Gastroesophageal sphincter (tissue), 4 donors: ENCODE data around the gene SLC6A3. TPM values are rescaled to one million over a fixed set of nuclear protein-coding genes. Genes with fewer than 3 reads are reported as not detected.

Experiments
- ATAC-seq: fragments of 150-250 bp; one replicate; pipeline ENCODE4 v1.9.1; 2016; ENCODE audit warnings: mild to moderate bottlenecking, moderate library complexity
- H3K27ac ChIP-seq, 4 donors: fragments of 200-600 bp; sonication (generic) in 3 of 4; 1 replicate in 3 of 4; 2 replicates in 1 of 4; pipeline ENCODE4 v1.5.1; 2016 to 2019
- H3K27me3 ChIP-seq: fragments of 200-600 bp; sonication (generic); one replicate; pipeline ENCODE4 v1.5.1; 2019
- H3K36me3 ChIP-seq, 2 donors: fragments of 200-600 bp; sonication (generic); one replicate each; pipeline ENCODE4 v1.5.1; 2019; ENCODE audit warnings: control low read depth in 1 of 2
- H3K4me1 ChIP-seq, 3 donors: fragments of 200-600 bp; sonication (generic); 1 replicate in 2 of 3; 2 replicates in 1 of 3; pipeline ENCODE4 v1.5.1; 2016 to 2019; ENCODE audit warnings: control low read depth in 2 of 3
- H3K4me3 ChIP-seq, 2 donors: fragments of 200-600 bp; sonication (generic); one replicate each; pipeline ENCODE4 v1.5.1; 2019; ENCODE audit warnings: mild to moderate bottlenecking in 1 of 2, moderate library complexity in 1 of 2
- H3K9me3 ChIP-seq, 3 donors: fragments of 200-600 bp; sonication (generic); one replicate each; pipeline ENCODE4 v1.5.1; 2017 to 2019; ENCODE audit warnings: control low read depth in 2 of 3
- EP300 ChIP-seq: sonication (generic); formaldehyde crosslinking; IDR thresholded peaks from one replicate; pipeline ENCODE4 v1.6.1; 2017; ENCODE audit warnings: antibody characterized with exemption, mild to moderate bottlenecking
- POLR2A ChIP-seq, 2 donors: fragments of 450-650 bp; IDR thresholded peaks; one replicate each; pipeline ENCODE4 v1.6.1; 2017; ENCODE audit warnings: antibody characterized with exemption in 2 of 2, mild to moderate bottlenecking in 2 of 2, moderate library complexity in 1 of 2
- POLR2AphosphoS5 ChIP-seq: sonication (generic); formaldehyde crosslinking; IDR thresholded peaks from one replicate; pipeline ENCODE4 v1.6.1; 2017; ENCODE audit warnings: antibody characterized with exemption
- WGBS, 2 donors: methylation state at CpG; one replicate each; pipeline ENCODE4 v1.1.5; 2018; ENCODE audit warnings: low coverage in 1 of 2; 5-methylcytosine and 5-hydroxymethylcytosine counted together
- total RNA-seq, 4 donors: library from RNA; depleted of rRNA; stranded (reverse); fragments of >200 nt; gene quantifications; one replicate each; pipeline ENCODE4 v1.1.0, GENCODE V29; 2016
- TF ChIP-seq, protein P1 (sequence below), 4 experiments: fragments of 200-600 bp in 2 of 4; fragments of 450-650 bp in 2 of 4; sonication (generic) in 1 of 4; IDR thresholded peaks; one replicate each; pipeline ENCODE4 v1.5.1; 2017 to 2019; ENCODE audit warnings: antibody characterized with exemption in 4 of 4, mild to moderate bottlenecking in 2 of 4, moderate library complexity in 2 of 4

SLC6A3 gene
- total RNA-seq, 4 donors from 2014 or later = not detected

DNA sequence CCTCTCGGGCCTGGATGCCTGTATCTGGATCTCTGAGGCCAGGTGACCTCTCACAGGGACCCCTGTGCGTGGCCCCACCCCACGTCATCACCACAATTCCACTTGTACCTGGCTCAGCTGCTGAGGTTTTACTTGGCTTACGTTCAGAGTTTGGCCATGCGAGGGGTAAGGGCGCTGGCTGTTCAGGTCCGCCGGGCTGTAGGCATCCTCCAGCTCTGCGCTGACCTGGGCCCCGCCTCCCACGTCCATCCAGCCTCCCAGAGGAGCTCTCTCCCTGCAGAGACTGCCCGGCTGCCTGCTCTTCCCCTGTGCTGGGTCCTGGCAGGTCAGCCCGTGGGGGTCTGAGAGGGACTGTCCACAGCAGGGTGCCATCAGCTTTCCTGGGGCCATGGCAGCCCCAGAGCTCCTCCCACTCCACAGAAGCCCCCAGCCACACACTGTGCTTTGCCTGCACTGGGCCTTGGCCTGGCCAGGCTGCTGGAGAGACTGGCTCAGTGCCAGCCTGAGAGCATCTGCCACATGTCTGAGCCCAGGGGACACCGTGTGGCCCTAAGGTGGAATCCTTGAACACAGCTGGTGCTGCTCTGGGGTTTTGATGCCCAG, 43.6 kb downstream of the SLC6A3 start:
- no peaks in the 10 kb centered on the region for H3K36me3 ChIP-seq
- 17 to 50% methylated on average over 1 to 2 of the region's 14 CpGs for WGBS, 2 donors
- no peak overlapping the region for H3K4me3 ChIP-seq
- no peak for ATAC-seq
- no peak for TF ChIP-seq POLR2AphosphoS5
- no peak for TF ChIP-seq POLR2A (IDR thresholded peaks at IDR 0.05)
- TF ChIP-seq EP300 = no peak
- TF ChIP-seq, protein P1, sequence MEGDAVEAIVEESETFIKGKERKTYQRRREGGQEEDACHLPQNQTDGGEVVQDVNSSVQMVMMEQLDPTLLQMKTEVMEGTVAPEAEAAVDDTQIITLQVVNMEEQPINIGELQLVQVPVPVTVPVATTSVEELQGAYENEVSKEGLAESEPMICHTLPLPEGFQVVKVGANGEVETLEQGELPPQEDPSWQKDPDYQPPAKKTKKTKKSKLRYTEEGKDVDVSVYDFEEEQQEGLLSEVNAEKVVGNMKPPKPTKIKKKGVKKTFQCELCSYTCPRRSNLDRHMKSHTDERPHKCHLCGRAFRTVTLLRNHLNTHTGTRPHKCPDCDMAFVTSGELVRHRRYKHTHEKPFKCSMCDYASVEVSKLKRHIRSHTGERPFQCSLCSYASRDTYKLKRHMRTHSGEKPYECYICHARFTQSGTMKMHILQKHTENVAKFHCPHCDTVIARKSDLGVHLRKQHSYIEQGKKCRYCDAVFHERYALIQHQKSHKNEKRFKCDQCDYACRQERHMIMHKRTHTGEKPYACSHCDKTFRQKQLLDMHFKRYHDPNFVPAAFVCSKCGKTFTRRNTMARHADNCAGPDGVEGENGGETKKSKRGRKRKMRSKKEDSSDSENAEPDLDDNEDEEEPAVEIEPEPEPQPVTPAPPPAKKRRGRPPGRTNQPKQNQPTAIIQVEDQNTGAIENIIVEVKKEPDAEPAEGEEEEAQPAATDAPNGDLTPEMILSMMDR (IDR thresholded peaks at IDR 0.05) = no peak
- no peaks in the 10 kb centered on the region for H3K4me1 ChIP-seq
- H3K9me3 ChIP-seq = peaks cover 0 to 21% (median 0%) of the 10 kb centered on the region in 3 donors
- H3K27me3 ChIP-seq = peaks cover 81% of the 10 kb centered on the region
- no peak overlapping the region for H3K27ac ChIP-seq

DNA sequence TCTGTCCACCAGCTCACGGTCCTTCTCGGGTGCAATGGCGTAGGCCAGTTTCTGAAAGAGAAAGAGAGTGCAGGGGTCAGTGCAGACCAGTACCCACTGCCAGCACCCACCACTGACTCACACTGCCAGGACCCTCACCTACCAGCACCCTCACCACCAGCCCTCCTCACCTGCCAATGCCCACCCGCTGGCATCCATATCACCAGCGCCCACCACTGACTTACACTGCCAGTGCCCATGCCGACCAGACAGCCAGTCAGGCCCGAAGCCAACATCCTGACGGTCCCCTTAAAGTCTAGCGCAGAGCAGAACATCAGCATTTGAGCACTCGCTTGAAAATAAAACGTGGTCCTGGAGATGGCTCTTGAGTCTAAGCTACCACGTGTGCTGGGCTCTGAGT, 44.3 kb downstream of the SLC6A3 start:
- TF ChIP-seq POLR2A (IDR thresholded peaks at IDR 0.05) = no peak
- TF ChIP-seq, protein P1 (IDR thresholded peaks at IDR 0.05) = no peak
- TF ChIP-seq EP300 = no peak
- no peak for TF ChIP-seq POLR2AphosphoS5

DNA sequence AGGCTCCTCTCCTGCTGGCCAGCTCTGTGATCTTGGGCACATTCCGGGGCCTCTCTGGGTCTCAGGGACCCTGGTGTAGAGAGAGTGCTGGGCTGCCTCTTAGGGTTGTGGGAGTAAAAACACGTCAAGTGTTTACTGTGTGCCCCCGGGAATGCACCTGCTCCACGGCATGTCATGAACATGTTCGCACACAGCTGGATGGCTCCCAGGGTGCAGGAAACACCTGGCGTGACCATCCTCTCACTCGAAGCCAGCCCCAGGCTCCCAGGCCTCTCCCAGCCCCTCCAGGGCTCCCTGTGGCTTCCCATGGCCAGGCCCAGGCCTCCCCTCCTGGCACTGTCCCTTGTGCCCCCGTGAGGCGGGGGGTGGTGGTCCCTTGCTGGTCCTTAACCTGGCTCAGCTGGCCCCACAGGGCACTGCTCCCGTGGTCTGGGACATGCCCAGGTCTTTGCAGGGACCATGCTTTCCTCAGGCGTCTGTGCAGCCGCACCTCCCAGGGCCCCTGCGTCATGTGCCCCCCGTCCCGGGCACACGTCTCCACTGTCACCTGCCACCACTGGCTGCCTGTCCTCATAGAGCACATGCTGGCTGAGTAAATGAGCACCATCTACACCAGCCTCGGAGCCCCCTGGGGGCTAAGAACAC, 44.9 kb downstream of the SLC6A3 start:
- no CpG with 5 or more reads among the region's 17 CpGs for WGBS, 2 donors
- Histone ChIP-seq H3K36me3 (no peaks in the 10 kb centered on the region), H3K27me3 (peaks cover 79% of the 10 kb centered on the region), H3K27ac (no peak overlapping the region), H3K4me1 (no peaks in the 10 kb centered on the region), H3K9me3 (peaks cover 0 to 21% (median 0%) of the 10 kb centered on the region in 3 donors), H3K4me3 (no peak overlapping the region)
- TF ChIP-seq EP300 (no peak), POLR2A (IDR thresholded peaks at IDR 0.05) (no peak), POLR2AphosphoS5 (no peak)
- TF ChIP-seq, protein P1 (IDR thresholded peaks at IDR 0.05) = no peak
- no peak for ATAC-seq

More for the DNA sequence above, 44.3 kb downstream of the SLC6A3 start:
- ATAC-seq = no peak
- Histone ChIP-seq H3K4me3 (no peak overlapping the region), H3K9me3 (peaks cover 0 to 21% (median 0%) of the 10 kb centered on the region in 3 donors), H3K36me3 (no peaks in the 10 kb centered on the region), H3K27ac (no peak overlapping the region), H3K4me1 (no peaks in the 10 kb centered on the region), H3K27me3 (peaks cover 81% of the 10 kb centered on the region)
- 68 to 85% methylated on average over 4 to 7 of the region's 12 CpGs for WGBS, 2 donors

DNA sequence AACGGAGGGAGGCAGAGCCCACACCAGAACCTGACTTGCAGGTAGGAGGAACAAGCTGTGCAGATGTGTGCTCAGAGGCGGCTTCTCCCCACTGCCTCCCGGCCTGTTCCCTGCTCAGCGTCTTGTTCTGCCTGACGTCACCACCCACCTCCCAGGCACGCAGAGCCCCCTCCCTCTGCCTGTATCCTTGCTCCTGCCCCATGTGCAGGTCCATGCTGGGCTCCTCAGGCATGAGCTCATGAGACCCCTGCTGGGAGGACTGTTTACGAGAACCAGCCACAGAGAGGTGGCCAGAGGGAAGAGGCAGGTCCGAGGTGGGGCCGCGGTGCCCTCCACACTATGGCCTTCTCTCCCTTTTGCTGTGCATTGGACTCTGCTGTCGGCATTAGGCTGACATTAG, 45.5 kb downstream of the SLC6A3 start:
- Histone ChIP-seq H3K4me3 (no peak overlapping the region), H3K4me1 (no peaks in the 10 kb centered on the region), H3K27me3 (peaks cover 79% of the 10 kb centered on the region), H3K9me3 (peaks cover 0 to 21% (median 0%) of the 10 kb centered on the region in 3 donors), H3K36me3 (no peaks in the 10 kb centered on the region), H3K27ac (no peak overlapping the region)
- 95% methylated on average over 4 of the region's 11 CpGs; no CpG with 5 or more reads in 1 of the 2 donors for WGBS, 2 donors
- ATAC-seq = no peak
- TF ChIP-seq POLR2AphosphoS5 (no peak), POLR2A (IDR thresholded peaks at IDR 0.05) (no peak), EP300 (no peak)
- TF ChIP-seq, protein P1 (IDR thresholded peaks at IDR 0.05) = no peak
